GM18858 (cell line): Measurements from ENCODE around the gene MACROH2A1.

ENCODE experiments used
- ATAC-seq: cut with Tn5 transposase; IDR thresholded peaks from one replicate; pipeline ENCODE4 v1.9.1; 2021; ENCODE audit not compliant: unreplicated experiment

The MACROH2A1 gene

GRCh38 chr5:135357685-135358084, 41.3 kb downstream of the MACROH2A1 start:
- no peak for ATAC-seq

DNA sequence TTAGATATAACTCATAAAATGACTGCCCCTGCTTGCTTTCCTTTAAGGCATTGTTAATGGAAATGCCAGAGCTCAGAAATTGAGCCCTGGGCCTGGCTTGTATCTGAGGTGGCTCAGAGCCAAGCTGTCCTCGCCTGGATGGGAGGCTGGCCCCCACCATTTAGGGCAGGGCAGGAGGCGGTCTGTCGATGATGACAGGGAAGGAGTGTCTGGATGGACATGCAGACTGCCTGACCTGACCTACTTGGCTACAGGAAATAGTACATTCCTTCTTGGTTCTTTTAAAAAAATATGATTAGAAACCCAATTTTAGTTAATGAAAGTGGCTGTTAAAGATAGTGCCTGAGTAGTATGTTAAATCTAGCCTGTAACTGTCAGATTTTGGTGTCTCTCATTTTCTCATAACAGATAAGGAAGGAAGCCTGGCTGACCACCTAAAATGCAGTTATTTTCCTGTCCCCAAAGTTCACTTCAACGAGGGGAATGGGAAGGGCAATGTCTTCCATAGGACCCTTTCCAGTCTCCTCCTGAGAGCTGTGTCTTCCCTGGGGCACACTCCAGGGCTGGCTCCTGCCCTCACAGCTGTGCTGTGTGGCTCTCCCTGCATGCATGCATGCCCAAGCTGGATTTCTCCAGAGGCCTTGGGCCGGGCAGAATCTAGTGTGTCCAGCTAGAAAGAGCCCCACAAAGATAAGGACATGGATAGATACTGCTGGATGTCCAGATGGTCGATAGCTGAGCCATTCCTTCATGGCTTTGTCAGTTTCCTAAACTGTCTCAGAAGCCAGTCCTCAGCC, 42.3 kb downstream of the MACROH2A1 start:
- no peak for ATAC-seq

DNA sequence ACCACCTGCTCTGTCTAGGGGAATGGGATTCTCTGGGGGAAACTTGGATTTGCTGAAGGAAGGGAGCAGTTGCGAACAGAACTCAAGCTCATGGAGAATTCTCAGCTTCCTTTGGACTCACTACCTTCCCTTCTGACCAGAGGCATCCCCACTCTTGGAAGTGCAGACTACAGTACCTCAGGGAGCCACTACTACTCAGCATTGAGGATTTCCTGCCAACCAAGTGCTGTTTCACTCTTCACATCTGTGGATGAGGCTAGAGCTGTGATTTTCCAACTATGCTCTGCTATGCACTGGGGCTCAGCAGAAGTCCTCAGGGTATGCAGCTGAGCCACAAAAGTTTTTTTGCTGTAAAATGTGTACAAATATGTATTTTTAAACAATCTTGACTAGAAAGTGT, 43.9 kb downstream of the MACROH2A1 start:
- no peak for ATAC-seq

DNA sequence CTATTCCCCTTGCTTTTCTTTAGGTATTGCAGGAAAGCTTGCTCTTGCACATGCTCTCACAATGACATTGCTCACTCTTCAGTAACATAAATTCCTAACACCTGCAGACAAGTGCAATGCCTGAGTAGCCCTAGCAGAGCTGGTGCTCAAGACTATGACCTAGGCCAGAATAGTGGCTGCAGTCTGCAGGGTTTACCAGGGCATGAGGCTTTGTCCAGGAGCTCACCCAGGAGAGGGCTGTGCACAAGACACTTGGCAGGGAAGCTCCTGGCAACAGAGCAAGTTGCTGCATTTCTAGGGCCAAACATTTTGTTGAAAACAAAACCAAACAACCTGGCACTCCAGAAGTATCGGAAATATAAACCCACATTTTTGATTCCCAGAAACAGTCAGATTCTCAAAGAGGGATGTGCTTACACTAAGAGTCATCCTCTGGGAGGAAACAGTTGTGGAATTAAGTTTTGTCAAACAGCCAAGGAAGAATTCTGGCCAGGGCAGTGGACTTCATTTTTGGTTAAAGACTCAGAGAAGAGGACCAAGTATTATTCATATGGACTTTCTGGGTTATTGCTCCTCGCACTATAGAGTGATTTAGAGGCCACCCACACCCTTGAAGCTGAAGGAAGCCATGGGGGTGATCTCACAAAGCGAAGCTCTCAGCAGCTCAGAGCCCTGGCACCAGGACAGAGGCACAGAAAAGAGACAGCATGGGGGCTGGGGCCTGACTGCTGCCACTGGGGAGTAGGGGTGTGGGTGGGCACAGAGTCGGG, 44.9 kb downstream of the MACROH2A1 start:
- ATAC-seq, result no peak

GRCh38 chr5:135350536-135350935, 48.5 kb downstream of the MACROH2A1 start:
- no peak for ATAC-seq

- ATAC-seq, result no peak
These were observed 49.1 kb downstream of the MACROH2A1 start for GRCh38 chr5:135349886-135350285.

GRCh38 chr5:135349451-135349850, 49.6 kb downstream of the MACROH2A1 start:
- no peak for ATAC-seq

- ATAC-seq, result no peak
These were observed 50.1 kb downstream of the MACROH2A1 start for GRCh38 chr5:135348918-135349317.

DNA sequence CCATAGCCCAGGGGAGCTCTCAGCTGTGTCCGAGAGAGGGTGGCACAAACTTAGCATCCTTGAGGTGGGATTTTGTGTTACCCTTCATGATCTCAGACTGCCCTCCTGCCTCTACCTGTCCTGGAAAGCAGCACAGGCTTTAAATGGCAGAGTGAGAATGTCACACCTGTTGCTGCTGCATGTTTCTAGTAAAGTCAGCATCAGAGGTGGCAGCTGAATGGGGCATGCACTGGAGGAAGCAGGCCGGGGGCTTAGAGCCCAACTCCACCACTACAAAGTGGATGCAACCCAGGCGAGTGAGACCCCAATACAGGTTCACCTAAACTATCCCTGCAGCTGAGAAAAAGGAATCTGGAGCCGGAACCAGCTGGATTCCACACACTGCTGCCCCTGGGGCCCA, 51.6 kb downstream of the MACROH2A1 start:
- no peak for ATAC-seq

DNA sequence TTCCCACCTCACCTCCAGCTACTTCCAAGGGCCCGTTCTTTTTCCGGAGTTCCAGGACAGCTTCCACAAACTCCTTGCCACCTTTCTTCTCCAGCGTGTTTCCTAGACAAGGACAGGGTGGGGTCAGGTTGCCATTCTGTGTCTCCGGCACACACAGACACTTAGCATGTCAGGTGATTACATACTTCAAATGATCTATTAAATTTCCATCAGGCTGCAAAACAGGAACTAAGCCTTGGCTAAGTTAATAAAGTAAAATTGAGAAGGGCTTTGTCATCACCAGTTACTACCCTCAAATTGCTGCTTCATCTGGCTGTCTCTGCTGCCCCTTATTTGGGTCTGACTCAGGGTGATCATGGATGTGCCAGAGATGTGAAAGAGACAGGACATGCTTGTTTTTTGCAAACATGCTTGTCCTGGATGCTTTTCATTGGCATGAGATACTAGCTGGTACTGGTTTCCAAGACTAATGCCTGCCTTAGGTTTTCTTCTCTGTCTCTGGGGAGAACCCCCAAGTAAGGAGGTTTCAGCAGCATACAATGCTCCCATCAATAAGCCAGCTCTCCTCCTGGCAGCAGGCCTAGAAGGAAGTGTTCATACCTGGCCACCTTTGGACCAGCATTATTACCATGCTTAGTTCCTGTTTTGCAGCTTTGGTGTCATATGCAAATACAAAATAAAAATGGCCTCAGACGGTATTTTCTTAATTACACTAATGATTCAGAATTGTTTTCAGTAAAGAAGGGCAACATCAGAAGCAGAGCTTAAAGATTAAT, 52.9 kb downstream of the MACROH2A1 start:
- no peak for ATAC-seq

DNA sequence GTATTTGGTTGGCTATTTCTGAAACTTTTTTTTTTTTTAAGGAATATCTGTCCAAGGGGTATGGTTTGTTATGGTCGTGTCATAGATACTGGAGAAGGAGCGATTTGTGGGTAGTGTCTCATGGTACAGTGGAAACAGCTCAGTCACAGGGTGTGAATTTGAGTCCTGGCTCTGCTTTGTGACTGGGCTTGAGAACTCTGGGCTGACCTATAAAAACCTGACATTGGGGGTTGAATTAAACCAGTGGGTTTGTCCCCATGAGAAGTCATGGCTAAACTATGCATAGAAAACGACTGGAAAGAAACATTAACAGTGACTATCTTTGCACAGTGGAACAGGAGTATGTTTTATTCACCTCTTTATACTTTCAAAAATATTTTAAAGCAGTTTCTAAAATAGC, 54.7 kb downstream of the MACROH2A1 start:
- ATAC-seq, result no peak

DNA sequence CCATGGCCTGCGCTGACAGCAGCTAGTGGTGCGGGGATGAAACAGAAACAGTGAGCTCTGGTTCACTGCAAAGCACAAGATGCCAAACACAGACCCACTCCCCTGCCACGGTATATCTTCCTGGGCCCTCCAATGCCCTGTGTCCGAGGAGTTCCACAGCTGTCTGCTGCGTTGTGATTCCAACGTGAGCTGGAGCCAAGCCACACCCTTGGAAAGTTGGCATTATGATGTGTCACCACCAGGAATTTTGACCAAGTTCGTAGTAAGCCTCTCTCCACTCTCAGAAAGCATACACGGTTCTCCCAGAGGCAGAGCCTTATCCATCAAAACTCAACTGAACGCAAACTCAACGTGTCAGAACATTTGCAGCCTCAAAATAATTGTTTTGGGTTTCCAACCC, 55.6 kb downstream of the MACROH2A1 start:
- ATAC-seq, result no peak

- no peak for ATAC-seq
These were observed 56.5 kb downstream of the MACROH2A1 start for GRCh38 chr5:135342551-135342875.

DNA sequence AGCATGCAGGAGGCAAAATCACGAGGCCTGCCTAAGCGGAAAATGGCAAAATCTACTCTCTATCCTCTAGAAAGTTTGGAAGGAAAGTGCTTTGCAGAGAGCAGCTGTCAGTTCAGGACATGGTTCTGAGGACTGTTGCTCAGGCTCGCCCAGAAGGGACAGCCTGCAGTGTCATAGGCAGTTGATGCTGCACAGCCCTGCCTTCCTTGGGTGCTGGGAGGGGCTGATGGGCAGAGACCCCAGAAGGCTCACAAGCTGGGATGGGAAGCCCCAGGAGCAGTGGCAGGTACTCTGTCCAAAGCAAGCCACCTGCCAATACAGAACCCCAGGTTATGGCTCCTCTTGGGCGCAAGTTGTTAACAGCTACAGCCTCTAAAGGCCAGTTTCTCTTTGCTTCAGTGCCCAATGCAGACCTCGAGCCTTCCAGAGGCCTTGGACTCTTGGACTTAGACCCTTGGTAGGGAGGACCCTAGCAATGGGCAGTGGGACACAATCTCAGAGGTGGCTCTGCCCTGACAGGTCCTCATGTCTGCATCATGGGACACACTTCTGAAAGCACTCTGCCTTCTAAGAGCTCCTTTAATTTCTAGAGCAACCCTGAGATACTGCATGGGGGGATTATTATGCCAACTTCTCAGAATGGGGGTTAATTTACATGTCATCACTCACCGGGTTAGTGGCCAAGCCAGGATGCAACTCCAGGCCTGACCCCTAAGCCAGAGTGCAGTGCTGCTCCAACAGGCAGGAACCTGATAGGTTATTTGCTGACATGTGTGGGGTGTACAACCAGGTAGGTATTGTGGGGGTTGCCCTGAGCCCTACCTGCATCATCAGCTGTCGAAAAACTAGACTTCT, 57.1 kb downstream of the MACROH2A1 start:
- ATAC-seq, result no peak

DNA sequence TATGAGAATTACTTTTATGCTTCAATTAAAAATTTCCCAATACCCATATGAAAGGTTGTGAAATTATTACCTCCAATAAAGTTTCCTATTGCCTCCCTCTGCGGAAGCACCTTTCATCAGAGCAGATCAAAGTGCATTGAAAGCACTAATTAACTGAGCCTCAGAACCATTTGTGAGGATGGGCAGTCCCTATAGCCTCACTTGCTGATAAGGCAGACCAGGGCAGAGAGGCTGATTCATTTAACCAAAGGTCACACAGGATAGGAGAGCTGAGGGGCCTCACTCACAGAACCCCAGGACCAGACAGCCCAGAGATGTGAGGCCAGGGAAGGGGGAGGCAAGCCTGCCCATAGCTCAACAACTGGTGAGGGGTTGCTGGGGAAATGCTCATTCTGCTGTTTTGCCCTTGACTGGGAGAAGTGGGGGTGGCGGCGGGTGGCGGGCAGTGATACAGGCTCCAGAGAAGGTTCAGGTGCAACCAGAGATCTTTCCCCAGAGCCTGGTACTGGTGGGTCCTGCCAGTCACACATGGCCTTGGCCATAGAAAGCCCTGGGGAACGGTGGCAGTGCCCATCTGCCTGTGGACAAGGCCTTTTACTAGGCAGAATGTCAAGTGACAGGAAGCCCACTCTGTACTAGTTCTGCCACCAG, 57.9 kb downstream of the MACROH2A1 start:
- ATAC-seq, result no peak

- ATAC-seq, result no peak
These were observed 58.5 kb downstream of the MACROH2A1 start for GRCh38 chr5:135340568-135340967.

DNA sequence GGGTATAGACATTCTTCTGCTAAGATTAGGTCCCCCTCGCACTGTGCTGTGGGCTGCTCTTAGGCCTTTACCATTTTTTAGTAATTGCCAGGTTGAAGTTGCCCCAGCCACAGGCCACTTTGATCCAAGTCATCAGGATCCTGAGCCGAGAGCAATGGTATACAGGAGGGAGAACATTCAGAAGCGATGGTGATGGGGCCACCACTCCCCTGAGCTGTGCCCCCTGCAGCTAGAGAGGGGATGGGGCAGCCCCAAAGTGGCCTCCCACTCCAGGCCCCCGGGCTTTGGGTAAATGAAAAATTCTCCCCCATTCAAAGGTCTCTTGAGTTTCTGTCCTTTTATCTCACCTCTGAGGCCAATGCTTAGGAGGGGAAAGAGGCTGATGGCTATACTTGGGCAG, 59.4 kb downstream of the MACROH2A1 start:
- no peak for ATAC-seq

- ATAC-seq, result no peak
These were observed 59.8 kb downstream of the MACROH2A1 start for GRCh38 chr5:135339189-135339588.

DNA sequence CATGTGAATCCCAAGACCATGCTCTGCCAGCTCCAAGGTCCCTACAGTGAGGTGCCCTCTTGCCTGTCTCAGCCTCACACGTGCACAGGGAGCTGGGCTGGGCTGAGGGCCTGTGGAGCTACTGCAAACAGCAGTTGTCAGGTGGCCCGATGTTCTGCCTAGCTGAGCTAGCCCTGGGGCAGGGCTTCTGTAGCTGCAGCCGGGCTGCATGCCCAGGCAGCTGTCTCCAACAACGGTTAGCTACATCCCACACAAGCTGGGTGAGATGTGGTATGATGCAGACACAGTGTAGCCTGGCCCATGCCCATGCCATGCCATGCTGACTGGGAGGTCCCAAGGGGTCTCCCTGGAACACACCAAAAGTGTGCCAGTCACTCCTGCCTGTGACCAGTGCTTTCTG, 62.0 kb downstream of the MACROH2A1 start:
- no peak for ATAC-seq
